HL-60 (cell line): ENCODE measurements around the gene ANKS1B.
"Not testable (repeated sequence)": the region's sequence is repeated elsewhere in the genome, so short reads cannot be mapped to it uniquely, and the experiment has no call there.

ENCODE experiments used
- DNase-seq, 2 experiments: peaks; one replicate each; pipeline ENCODE4 v3.0.0-alpha.2; 2010 to 2020; ENCODE audit warnings: low read depth in 1 of 2, low spot score in 1 of 2
- H3K27ac ChIP-seq: fragments of 250-450 bp; sonication (Bioruptor Pico); replicated peaks from 2 replicates; pipeline ENCODE4 v1.5.1; 2020; ENCODE audit warnings: mild to moderate bottlenecking, moderate library complexity
- H3K27me3 ChIP-seq: fragments of 250-450 bp; sonication (Bioruptor Pico); 2 replicates; pipeline ENCODE4 v1.5.1; 2021; ENCODE audit warnings: mild to moderate bottlenecking, moderate library complexity; ENCODE audit not compliant: insufficient read depth, poor library complexity, severe bottlenecking
- H3K4me3 ChIP-seq: replicated peaks from 2 replicates; pipeline ENCODE4 v1.5.1; 2011; ENCODE audit warnings: mild to moderate bottlenecking, control low read depth, low read length; ENCODE audit not compliant: insufficient read depth
- GABPA ChIP-seq: IDR thresholded peaks from 2 replicates; pipeline ENCODE4 v1.6.1; 2012; ENCODE audit warnings: low read depth
- POLR2AphosphoS5 ChIP-seq: IDR thresholded peaks from 2 replicates; pipeline ENCODE4 v1.6.1; 2012; ENCODE audit warnings: low read depth
- SPI1 ChIP-seq: IDR thresholded peaks from 2 replicates; pipeline ENCODE4 v1.6.1; 2012; ENCODE audit warnings: low read depth, mild to moderate bottlenecking, borderline replicate concordance
- TF ChIP-seq, protein P1 (sequence below): IDR thresholded peaks from 2 replicates; pipeline ENCODE4 v1.6.1; 2012; ENCODE audit warnings: low read depth; ENCODE audit not compliant: insufficient replicate concordance
- TF ChIP-seq, protein P2 (sequence below): IDR thresholded peaks from one replicate; pipeline ENCODE4 v1.5.1; 2011; ENCODE audit warnings: low read length, control low read depth, inconsistent platforms; ENCODE audit not compliant: insufficient read depth

ANKS1B gene

DNA sequence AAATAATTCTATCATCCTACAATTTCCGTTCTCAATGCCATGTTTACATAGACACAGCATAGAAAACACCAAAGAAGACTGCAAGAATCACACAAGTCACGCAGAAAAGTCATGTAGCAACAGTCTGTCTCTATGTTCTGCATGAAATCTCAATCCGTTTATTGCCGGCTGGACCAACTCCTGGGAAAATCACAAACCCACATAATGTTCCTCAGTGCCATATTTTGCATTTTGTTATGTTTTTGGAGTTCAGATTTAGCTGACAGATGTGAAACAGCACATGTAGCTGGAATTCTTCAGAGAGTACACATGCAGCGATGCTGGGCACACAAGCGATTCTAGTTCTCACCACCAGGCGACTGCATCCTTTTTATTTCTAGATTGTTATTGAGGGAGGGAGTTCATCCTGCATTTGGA, 1146.5 kb downstream of the ANKS1B start:
- H3K27me3 ChIP-seq = peaks cover 20% of the 10 kb centered on the region
- TF ChIP-seq, protein P1, sequence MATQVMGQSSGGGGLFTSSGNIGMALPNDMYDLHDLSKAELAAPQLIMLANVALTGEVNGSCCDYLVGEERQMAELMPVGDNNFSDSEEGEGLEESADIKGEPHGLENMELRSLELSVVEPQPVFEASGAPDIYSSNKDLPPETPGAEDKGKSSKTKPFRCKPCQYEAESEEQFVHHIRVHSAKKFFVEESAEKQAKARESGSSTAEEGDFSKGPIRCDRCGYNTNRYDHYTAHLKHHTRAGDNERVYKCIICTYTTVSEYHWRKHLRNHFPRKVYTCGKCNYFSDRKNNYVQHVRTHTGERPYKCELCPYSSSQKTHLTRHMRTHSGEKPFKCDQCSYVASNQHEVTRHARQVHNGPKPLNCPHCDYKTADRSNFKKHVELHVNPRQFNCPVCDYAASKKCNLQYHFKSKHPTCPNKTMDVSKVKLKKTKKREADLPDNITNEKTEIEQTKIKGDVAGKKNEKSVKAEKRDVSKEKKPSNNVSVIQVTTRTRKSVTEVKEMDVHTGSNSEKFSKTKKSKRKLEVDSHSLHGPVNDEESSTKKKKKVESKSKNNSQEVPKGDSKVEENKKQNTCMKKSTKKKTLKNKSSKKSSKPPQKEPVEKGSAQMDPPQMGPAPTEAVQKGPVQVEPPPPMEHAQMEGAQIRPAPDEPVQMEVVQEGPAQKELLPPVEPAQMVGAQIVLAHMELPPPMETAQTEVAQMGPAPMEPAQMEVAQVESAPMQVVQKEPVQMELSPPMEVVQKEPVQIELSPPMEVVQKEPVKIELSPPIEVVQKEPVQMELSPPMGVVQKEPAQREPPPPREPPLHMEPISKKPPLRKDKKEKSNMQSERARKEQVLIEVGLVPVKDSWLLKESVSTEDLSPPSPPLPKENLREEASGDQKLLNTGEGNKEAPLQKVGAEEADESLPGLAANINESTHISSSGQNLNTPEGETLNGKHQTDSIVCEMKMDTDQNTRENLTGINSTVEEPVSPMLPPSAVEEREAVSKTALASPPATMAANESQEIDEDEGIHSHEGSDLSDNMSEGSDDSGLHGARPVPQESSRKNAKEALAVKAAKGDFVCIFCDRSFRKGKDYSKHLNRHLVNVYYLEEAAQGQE = no peak
- TF ChIP-seq, protein P2, sequence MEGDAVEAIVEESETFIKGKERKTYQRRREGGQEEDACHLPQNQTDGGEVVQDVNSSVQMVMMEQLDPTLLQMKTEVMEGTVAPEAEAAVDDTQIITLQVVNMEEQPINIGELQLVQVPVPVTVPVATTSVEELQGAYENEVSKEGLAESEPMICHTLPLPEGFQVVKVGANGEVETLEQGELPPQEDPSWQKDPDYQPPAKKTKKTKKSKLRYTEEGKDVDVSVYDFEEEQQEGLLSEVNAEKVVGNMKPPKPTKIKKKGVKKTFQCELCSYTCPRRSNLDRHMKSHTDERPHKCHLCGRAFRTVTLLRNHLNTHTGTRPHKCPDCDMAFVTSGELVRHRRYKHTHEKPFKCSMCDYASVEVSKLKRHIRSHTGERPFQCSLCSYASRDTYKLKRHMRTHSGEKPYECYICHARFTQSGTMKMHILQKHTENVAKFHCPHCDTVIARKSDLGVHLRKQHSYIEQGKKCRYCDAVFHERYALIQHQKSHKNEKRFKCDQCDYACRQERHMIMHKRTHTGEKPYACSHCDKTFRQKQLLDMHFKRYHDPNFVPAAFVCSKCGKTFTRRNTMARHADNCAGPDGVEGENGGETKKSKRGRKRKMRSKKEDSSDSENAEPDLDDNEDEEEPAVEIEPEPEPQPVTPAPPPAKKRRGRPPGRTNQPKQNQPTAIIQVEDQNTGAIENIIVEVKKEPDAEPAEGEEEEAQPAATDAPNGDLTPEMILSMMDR = peak; percentile 2
- H3K27ac ChIP-seq = no peak overlapping the region
- DNase-seq = no peak
- H3K4me3 ChIP-seq = no peak overlapping the region

DNA sequence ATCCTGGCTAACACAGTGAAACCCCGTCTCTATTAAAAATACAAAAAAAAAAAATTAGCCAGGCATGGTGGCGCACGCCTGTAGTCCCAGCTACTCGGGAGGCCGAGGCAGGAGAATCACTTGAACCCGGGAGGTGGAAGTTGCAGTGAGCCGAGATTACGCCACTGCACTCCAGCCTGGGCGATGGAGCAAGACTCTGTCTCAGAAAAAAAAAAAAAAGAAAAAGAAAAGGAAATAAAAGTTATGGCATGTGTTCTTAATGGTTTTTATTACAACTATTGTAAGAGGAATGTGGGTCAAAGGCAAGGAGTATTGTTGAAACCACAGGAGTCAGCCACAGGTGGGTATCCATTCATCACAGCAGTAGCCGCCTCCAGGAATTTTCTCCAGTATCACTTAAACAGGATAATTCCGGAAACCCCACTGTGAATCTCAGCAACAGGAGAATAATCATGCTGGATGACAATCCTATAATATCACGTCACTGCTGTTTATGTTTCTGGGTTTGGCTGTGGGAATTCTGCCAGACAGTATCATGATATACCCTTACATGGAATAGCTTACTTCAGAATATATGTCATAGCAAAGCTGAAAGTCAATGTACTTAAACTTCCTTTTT, 1147.5 kb downstream of the ANKS1B start:
- not testable (repeated sequence) for H3K27ac ChIP-seq, H3K4me3 ChIP-seq, DNase-seq
- peaks cover 20% of the 10 kb centered on the region for H3K27me3 ChIP-seq

DNA sequence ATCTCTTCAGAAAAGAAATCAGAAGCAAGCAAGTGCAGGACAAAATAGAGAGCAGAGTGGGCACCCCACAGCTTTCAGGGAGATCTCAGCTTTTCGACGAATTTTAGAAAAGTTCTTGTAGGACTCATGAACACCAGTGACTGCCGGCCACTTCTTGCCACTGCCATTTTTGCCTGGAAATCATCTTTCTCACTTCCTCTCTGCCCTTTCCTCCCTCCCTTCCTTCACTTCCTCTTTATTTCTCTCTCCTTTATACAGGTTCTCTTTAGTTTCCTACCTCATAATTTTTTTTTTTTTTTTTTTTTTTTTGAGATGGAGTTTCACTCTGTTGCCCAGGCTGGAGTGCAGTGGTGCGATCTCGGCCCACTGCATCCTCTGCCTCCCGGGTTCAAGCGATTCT, 1154.1 kb downstream of the ANKS1B start:
- Histone ChIP-seq H3K4me3 (no peak overlapping the region), H3K27ac (no peak overlapping the region), H3K27me3 (peaks cover 5% of the 10 kb centered on the region)
- TF ChIP-seq SPI1 = peak; percentile 86
- TF ChIP-seq POLR2AphosphoS5 = no peak
- TF ChIP-seq, protein P1 = no peak
- TF ChIP-seq GABPA = no peak
- no peak for DNase-seq

DNA sequence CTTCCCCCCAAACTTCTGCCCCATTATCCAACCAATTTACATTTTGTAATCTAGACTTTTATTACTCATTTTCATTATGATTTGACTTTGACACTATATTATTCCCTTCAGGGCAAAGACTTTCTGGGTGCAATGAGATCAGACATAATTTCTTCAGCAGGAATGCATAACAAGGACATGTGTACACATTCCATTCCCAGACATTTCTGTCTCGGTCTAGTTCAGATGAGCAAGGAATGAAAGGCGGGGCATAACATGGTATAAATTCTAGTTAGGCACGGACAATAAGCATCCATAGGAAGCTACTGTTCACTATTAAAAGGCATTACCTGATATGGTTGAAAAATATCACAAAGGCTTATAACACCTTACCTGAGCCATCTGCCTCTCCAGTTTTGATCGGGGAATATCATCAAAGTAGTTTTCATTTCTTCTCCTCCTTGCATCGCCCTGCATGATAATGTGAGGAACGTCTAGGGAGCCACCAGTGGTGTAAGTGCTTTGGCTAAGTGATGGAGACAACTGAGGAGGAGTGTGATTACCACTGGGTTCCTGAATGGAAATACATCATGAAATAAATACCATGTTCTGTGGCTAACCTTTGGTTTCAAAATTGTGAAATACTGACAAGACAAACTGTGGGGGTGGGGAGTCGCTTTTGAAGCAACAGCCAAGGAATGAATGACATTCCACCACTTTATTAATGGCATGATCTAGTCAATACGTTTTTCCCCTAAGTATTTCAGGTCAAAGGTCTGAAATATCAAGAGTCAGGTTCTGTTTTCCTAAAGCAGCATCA, 1155.7 kb downstream of the ANKS1B start:
- DNase-seq = no peak
- TF ChIP-seq SPI1 (no peak), POLR2AphosphoS5 (no peak), GABPA (no peak)
- TF ChIP-seq, protein P2 = no peak
- TF ChIP-seq, protein P1 = no peak
- Histone ChIP-seq H3K27me3 (peaks cover 3% of the 10 kb centered on the region), H3K4me3 (no peak overlapping the region), H3K27ac (no peak overlapping the region)
